NCI-H510A treated with DMSO at 0.1 percent for 48 hours (cell line): Measurements from ENCODE around the gene CLCN7.
"Not testable (repeated sequence)": the region's sequence is repeated elsewhere in the genome, so short reads cannot be mapped to it uniquely, and the experiment has no call there.

Source experiments
- DNase-seq: peaks from one replicate; lab custom pipeline; 2025; lab: John Stamatoyannopoulos, UW

Gene CLCN7

DNA sequence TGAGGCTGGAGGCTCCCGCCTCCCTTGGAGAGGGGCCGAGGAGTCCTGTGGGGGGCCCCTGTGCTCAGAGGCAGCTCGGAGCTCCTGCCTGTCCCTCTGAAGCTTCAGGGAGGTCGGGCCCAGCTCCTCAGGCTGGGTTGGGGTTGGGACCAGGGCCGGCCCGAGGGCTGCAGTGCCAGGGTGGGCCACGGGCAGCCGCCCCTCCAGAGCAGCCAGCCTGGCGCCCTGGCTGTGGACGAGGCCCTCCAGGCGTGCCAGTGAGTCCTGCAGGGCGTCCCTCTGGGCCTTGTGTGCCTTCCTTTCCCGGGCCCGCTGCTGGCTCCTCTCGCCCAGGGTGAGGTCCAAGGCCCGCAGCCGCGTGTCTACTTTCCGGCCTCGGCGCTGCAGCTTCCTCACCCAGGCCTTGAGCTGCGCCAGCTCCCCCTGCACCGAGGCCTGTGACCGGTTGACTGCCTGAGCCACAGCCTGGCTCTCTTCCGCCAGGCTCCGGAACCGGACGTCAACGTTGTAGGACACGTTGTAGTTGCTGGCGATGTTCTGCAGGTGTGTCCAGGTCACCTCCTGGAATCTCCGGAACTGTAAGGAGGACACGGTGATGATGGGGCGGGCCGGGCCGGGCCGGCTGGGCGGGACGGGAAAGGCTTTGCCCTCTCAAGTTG is 12.7 kb upstream of the CLCN7 start:
- DNase-seq: no peak

- no peak for DNase-seq
These were observed 11.9 kb upstream of the CLCN7 start for GRCh38 chr16:1486551-1487390.

GRCh38 chr16:1485847-1486496 is 11.1 kb upstream of the CLCN7 start:
- DNase-seq: no peak

DNA sequence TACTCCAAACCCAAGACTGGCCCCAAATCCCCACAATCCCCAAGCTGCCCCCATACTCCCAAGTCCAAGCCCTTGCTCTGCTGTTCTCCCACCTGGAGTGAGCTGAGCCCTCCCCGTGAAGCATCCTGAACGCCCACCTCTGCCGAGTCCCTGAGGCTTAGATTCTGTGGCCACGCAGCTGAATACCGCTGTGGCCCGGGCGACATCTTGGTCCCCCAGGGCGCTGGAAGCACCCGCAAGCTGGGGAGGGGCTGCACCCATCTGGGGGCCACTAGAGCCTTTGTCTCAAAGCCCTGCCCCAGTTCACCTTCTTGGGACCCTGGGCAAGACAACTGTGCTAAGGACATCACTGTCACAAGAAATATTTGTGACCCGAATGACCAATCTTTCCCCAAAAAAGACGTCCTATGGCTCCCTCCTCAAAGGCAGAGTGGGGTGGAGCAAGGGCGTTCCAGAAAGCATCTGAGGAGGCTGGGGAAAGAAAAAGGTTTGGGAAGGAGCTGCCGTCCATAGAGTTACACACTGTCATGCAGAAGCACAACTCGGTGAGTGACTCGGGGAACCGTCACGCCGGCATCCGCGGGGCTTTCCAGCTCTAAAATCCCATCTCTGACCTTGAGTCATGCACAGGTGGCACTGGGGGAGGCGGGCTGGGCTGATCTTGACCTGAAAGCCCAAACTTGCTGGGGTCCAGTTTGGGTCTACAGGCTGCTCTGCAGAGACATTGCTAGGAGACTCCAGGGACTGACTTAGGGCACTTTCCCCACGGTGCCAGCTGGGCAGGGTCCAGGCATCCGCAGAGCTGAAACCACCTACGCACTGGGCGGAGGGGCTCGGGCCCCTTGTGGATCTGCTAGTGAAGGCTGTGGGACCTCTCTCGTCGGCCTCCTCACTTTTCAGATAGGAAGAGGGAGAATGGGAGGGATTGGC is 7.3 kb upstream of the CLCN7 start:
- DNase-seq: no peak

- DNase-seq: not testable (repeated sequence)
These were observed 4.1 kb upstream of the CLCN7 start for GRCh38 chr16:1478937-1479336.

GRCh38 chr16:1477033-1477432 is 2.2 kb upstream of the CLCN7 start:
- no peak for DNase-seq

DNA sequence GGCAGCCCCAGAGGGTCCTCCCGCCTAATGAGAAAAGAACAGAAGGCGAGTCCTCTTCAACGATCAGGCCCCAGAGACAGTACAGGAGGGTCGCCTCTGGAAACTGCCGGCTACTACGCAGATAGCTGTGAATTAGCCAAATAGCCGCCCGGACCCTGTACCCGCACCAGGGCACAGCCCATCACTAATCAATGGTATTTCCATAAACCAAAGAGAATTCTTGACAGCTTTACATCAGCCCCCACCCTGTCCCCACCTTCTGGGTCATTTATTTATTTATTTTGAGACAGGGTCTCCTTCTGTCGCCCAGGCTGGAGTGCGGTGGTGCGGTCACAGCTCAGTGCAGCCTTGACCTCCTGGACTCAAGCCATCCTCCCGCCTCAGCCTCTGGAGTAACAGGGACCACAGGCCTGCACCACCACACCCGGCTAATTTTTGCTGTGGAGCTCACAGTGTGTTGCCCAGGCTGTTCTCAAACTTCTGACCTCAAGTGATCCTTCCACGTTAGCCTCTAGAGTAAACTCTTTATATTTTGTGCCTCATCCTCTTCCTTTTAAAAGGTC is 805 bp upstream of the CLCN7 start:
- DNase-seq: no peak

DNA sequence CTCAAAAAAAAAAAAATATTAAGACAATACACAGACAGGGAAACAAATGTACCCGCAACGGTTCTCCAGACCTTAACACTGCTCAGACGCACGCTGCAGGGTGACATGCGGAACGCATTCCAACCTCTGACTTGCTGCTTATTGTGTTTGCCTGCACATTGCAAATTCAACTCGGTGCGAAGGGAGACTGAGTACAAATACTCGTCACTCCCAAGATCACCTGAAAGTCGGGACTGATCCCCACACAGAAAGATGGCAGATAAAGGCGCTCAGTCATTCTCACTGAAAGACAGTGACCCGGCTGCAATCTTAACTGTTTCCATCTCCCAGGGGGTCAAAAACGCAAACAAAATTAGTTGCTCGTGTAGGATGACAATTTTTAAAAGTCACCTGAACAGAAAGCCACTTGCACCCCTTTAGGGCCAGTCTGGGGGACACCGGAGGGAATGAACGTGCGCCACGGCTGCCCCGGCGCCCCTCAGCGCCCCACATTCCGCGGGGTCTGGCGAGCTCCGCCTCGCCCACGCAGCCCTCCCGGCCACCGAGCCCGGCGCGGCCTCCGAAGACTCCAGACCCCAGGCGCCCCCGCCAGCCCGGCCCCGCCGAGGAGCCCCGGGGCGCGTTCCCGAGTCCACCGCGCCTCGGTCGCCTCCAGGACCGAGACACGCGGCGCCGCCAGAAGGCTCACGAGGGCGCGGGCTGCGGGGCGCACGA is 589 bp downstream of the CLCN7 start:
- DNase-seq: no peak

GRCh38 chr16:1472974-1473373 is 1.9 kb downstream of the CLCN7 start:
- DNase-seq: no peak

DNA sequence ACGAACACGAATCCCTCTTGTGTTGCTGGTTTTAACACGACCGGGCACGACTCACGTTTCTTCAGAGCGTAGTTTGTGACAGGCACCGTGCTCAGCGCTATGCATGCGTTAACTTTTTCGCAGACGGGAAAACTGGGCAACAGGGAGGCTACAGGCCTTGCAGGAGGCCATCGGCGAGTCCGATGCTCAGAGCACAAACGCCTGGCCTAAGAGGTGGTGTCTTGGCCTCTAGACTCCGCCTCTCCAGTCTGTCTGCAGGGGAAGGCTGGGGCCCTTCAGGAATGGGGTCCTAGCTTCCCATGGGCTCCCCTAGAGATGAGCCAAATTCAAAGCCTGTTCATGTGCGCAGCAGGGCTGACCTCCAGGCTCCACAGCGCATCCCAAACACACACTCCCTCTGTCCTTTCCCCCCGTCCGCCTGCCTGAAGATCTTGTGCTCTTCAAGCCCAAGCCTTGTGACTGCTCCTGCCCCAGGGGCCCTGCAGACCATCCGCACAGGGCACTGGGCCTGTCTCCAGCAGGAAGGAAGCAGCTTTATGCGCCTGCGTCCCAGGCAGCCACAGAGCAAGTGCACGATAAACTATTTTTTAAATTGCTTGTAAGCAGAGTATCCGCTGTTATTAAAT is 3.1 kb downstream of the CLCN7 start:
- no peak for DNase-seq

DNA sequence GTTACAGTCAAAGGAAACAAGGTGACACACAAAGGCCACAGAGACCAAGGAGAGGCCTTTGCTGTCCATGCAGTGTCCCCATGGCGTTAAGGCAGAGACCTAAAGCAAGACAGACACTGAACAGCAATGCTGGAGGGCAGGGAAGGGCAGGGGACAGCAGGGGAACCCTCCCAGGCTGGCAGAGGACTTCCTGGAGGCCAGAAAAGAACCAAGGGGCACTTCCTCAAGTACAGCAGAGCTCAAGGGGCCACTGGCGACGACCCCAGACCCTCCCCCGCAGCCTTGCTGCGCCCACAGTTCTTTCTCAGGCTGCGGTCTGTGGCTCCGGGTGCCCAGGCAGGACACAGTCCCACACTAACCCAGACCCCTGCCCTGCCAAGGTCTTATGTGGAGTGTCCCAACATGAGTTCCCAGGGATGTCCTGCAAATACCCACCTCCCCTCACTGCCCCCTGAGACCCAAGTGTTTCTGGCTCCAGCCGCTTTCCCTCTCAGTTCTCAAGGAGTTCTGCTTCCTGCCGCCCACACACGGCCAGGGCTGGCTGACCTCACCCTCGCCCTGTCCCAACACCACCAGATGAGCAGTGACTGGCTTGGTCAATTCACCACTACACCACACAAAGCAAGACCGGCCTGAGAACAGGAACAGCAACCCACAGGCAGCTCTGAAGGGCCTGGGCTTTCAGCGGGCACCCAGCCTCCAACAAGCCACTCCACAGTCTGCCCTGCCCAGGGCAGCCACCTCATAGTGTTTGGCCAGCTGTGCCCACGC is 4.2 kb downstream of the CLCN7 start:
- DNase-seq: no peak

GRCh38 chr16:1469693-1470201 is 5.1 kb downstream of the CLCN7 start:
- DNase-seq: no peak

DNA sequence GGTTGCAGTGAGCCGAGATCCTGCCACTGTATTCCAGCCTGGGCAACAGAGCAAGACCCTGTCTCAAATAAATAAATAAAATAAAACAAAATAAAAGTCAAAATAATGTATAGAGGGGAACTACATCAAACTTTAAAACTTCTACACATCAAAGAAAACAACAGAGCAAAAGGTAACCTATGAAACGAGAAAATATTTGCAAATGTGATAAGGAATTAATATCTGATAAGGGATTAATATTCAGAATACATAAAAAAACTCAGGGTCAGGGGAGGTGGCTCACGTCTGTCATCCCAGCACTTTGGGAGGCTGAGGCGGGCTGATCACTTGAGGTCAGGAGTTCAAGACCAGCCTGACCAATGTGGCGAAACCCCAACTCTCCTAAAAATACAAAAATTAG is 5.7 kb downstream of the CLCN7 start:
- DNase-seq: not testable (repeated sequence)

- no peak for DNase-seq
These were observed 6.4 kb downstream of the CLCN7 start for GRCh38 chr16:1468426-1468810.

GRCh38 chr16:1466968-1467521 is 7.8 kb downstream of the CLCN7 start:
- no peak for DNase-seq

DNA sequence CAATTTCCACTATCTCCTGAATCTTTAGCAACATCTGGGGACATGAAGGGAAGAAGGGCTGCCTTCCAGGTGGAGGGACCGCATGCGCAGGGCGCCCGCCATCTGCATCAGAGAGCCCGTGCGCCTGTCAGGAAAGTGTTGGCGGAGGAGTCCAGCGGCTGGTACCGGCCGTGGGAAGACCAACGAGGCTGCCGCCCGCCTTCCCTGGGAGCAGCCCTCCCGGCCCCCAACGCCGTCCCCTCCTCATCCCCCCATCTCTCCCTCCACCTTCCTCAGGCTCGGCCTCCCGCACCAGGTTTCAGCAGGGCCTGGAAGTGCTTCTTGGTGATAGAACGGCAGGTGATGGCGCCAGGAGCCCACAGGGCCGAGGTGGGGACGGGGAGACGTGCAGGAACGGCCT is 8.8 kb downstream of the CLCN7 start:
- no peak for DNase-seq

DNA sequence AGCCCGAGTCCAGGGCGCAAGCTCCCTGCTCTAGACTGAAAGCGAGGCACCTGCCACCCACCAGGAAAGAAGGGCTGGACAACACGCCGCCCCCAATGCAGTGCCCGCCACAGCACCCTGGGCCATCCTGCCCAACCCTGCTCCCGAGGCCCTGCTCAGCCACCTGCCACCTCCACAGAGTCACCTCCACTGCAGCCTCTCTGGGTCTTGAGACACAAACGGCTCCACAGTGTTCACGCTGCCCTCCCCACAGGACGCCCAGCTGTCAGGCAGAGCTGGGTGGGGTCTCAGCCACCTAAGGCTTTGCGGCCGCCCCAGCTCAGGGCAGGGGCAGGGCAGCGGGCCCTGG is 9.3 kb downstream of the CLCN7 start:
- no peak for DNase-seq

- no peak for DNase-seq
These were observed 9.8 kb downstream of the CLCN7 start for GRCh38 chr16:1464894-1465566.
